ENCODE results near the gene HILPDA. TPM values are rescaled to one million over a fixed set of nuclear protein-coding genes. Genes with fewer than 3 reads are reported as not detected.

HILPDA gene
- total and polyA plus RNA-seq, 9 of the 15 experiments (the other 6 are each of a cell fraction or from before 2014, with no cell fraction given): 8.3 to 71.8 (median 23.5) TPM

GRCh38 chr7:128454808-128455542 is 703 bp upstream of the HILPDA start (continued):
- TF ChIP-seq, protein P1, sequence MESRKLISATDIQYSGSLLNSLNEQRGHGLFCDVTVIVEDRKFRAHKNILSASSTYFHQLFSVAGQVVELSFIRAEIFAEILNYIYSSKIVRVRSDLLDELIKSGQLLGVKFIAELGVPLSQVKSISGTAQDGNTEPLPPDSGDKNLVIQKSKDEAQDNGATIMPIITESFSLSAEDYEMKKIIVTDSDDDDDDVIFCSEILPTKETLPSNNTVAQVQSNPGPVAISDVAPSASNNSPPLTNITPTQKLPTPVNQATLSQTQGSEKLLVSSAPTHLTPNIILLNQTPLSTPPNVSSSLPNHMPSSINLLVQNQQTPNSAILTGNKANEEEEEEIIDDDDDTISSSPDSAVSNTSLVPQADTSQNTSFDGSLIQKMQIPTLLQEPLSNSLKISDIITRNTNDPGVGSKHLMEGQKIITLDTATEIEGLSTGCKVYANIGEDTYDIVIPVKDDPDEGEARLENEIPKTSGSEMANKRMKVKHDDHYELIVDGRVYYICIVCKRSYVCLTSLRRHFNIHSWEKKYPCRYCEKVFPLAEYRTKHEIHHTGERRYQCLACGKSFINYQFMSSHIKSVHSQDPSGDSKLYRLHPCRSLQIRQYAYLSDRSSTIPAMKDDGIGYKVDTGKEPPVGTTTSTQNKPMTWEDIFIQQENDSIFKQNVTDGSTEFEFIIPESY (CRISPR knock-in tag; IDR thresholded peaks at IDR 0.05): peak; percentile 87
- 0 out of 2 replicates have a peak, but pooled peaks have one; percentile 8 for TF ChIP-seq FOXK1 (CRISPR knock-in tag; IDR thresholded peaks at IDR 0.05; ENCODE audit: borderline replicate concordance)
- peak; percentile 78; the same call in 1 of the 2 replicates for TF ChIP-seq NR1H2 (CRISPR knock-in tag; IDR thresholded peaks at IDR 0.05)
- TF ChIP-seq ARNT (IDR thresholded peaks at IDR 0.05): peak in 1 of 2 experiments; percentile 52; a peak in 1 of 4 replicates
- peak; percentile 73 for TF ChIP-seq ZNF121 (CRISPR knock-in tag; conservative IDR thresholded peaks at IDR 0.05)
- peak; percentile 52; the same call in 1 of the 2 replicates for TF ChIP-seq ZNF668 (CRISPR knock-in tag; IDR thresholded peaks at IDR 0.05)
- TF ChIP-seq MCM3 (IDR thresholded peaks at IDR 0.05): no peak
- 0 out of 2 replicates have a peak, but pooled peaks have one; percentile 34 for TF ChIP-seq KLF6 (CRISPR knock-in tag; IDR thresholded peaks at IDR 0.05; ENCODE audit: borderline replicate concordance)
- TF ChIP-seq, protein P2, sequence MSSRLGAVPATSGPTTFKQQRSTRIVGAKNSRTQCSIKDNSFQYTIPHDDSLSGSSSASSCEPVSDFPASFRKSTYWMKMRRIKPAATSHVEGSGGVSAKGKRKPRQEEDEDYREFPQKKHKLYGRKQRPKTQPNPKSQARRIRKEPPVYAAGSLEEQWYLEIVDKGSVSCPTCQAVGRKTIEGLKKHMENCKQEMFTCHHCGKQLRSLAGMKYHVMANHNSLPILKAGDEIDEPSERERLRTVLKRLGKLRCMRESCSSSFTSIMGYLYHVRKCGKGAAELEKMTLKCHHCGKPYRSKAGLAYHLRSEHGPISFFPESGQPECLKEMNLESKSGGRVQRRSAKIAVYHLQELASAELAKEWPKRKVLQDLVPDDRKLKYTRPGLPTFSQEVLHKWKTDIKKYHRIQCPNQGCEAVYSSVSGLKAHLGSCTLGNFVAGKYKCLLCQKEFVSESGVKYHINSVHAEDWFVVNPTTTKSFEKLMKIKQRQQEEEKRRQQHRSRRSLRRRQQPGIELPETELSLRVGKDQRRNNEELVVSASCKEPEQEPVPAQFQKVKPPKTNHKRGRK (tag; IDR thresholded peaks at IDR 0.05): peak; percentile 14; the same call in 1 of the 2 replicates
- TF ChIP-seq, protein P3, sequence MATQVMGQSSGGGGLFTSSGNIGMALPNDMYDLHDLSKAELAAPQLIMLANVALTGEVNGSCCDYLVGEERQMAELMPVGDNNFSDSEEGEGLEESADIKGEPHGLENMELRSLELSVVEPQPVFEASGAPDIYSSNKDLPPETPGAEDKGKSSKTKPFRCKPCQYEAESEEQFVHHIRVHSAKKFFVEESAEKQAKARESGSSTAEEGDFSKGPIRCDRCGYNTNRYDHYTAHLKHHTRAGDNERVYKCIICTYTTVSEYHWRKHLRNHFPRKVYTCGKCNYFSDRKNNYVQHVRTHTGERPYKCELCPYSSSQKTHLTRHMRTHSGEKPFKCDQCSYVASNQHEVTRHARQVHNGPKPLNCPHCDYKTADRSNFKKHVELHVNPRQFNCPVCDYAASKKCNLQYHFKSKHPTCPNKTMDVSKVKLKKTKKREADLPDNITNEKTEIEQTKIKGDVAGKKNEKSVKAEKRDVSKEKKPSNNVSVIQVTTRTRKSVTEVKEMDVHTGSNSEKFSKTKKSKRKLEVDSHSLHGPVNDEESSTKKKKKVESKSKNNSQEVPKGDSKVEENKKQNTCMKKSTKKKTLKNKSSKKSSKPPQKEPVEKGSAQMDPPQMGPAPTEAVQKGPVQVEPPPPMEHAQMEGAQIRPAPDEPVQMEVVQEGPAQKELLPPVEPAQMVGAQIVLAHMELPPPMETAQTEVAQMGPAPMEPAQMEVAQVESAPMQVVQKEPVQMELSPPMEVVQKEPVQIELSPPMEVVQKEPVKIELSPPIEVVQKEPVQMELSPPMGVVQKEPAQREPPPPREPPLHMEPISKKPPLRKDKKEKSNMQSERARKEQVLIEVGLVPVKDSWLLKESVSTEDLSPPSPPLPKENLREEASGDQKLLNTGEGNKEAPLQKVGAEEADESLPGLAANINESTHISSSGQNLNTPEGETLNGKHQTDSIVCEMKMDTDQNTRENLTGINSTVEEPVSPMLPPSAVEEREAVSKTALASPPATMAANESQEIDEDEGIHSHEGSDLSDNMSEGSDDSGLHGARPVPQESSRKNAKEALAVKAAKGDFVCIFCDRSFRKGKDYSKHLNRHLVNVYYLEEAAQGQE (IDR thresholded peaks at IDR 0.05; ENCODE audit: borderline replicate concordance): no peak
- TF ChIP-seq, protein P3 (CRISPR knock-in tag; IDR thresholded peaks at IDR 0.05; ENCODE audit: low read depth): 0 out of 2 replicates have a peak, but pooled peaks have one; percentile 28
- 0 out of 2 replicates have a peak, but pooled peaks have one; percentile 56 for TF ChIP-seq ZBTB9 (CRISPR knock-in tag; IDR thresholded peaks at IDR 0.05)
- peak; percentile 66; the same call in 1 of the 2 replicates for TF ChIP-seq NFRKB (IDR thresholded peaks at IDR 0.05; ENCODE audit: low read depth)
- no peak for TF ChIP-seq DNMT1 (IDR thresholded peaks at IDR 0.05)
- peak; percentile 50 for TF ChIP-seq CEBPB (tag; IDR thresholded peaks at IDR 0.05)

Measured in K562 (cell line).